ENCODE measurements around the gene CAMKMT.

Gene CAMKMT

DNA sequence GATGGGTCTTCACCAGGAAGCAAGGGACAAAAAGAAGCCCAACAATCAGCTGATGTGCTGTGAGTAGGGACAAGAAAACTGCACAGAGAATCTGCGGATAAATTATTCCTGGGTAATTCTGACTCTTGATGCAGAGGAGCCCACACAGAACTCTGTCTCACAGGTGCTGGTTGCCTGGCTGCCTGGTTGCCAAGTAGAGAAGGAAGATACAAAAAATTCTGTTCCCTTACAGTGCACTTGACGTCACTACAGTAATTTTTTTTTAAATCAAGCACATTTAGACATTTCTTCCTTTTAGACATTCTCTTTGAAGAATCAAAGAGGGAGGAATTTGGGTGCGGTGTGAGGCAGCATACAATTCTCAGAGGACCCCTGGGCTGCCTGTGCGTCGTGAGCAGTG lies 427.7 kb downstream of the CAMKMT start:
- no peak for DNase-seq (ENCODE audit: low read depth in 1 of 2, low spot score in 1 of 2)

DNA sequence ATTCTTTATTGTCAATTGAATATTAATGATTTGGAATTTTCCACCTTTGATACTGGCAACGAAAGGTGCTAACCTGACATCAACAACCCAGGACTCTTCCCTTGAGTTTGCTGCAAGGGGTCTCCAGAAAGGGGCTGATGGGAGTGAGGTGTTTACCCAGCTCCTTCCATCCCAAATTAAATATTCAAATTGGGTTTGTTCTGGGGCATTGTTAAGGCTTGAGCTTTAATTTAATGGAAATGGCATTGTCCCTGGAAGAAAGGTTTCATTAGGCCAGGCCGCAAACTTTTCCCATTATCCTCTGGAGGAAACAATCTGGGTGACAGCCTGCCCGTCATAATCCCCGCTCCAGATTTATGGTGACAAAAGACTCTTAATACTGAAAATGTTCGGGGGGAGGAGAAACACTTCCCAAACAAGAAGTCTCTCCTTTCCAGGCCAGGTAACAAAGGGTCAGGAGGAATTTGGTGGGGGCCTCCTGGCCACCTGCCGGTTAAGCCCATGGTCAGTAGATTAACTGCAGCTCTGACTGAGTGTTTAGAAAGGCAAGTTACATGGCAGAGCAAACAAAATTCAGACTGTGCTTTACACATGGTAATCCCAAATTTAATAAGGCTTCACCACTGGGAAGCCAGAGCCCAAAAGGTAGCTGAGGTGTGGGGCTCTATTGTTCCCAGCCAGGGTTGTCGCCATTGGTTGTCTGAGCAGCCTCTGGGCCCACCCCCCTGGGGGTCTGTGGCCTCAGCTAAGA lies 428.4 kb downstream of the CAMKMT start:
- DNase-seq (ENCODE audit: low read depth in 1 of 2, low spot score in 1 of 2), result no peak

DNA sequence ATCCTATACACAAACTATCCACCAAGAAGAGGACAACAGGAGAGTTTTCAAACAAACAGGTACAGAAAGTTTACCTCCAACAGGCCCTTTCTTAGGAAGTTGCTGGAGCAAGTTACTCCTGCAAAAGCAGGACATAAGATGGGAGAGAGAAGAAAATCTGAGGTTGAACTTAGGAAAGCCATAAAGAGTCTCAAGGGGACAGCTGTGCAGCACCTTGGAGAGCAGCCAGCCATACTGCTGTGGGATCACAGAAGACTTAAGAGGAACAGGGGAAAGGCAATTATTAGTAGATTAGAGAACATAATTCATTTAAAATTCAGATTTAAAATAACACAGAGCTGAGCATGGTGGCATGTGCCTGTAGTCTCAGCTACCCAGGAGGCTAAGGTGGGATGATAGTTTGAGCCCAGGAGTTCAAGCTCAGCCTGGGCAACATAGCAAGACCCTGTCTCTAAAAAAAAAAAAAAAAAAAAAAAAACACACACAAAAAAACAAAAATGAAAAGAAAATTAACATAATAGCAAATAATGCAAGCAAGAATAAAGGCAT lies 431.6 kb downstream of the CAMKMT start:
- DNase-seq (ENCODE audit: low read depth in 1 of 2, low spot score in 1 of 2), result no peak

DNA sequence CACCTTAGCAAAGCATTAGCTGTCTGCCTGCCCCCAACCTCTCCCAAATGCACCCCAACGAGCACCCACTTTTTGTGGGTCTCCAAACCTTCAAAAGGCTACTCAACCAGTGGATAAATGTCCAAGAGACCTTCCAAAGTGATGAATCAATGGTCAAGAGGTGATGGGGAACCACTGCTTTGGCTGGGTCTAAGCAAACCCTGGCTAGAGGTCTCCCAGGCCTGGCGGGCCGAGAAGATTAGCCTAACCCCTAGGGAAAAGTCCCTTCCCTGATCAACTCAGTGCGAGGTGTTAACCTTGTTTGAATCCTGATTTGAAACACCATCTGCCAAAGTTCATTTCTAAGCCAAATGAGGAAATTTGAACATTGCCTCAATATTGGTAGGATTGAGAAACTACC lies 435.0 kb downstream of the CAMKMT start:
- DNase-seq (ENCODE audit: low read depth in 1 of 2, low spot score in 1 of 2), result no peak

DNA sequence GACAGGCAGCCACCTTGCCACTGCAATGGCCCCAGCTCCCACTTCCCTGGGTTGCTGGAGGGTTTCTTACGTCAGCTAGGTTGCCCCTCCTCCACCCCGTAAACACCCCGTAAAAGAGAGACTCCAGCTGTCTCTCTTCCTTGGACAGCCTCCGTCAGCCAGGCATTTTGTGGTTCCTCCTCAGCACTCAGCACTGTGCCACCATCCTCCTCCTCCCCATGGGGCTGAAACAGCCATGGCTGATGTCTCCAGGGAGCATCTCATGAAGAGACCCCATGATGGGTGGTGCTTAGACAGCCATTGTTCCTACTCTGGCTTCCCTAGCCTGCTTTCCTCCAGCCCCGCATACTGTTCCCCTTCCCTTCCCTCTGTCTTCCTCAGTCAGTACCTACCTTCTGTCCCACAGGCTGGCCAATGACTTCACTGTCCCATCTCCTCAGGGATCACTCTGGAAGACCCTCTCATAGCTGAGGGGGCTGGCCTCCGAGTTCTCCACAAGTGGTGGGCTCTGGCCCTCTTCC lies 436.5 kb downstream of the CAMKMT start:
- DNase-seq (ENCODE audit: low read depth in 1 of 2, low spot score in 1 of 2), result no peak

DNA sequence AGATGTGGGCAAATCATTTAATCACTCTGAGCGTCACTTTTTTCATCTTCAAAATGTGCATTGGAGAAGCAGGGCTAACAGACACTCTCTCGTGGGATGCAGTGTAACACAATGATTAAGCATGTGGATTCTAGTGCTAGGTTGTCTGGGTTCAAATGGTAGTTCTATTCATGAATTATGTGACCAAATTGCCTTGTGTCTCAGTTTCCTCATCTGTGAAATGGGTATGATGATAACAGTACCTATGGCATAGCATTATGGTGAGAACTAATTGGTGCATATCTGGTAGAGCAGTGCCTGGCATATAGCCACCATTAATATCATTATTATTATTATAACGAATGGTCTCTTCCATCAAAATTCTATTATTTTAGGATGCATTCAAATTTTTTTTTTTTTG lies 437.4 kb downstream of the CAMKMT start:
- no peak for DNase-seq (ENCODE audit: low read depth in 1 of 2, low spot score in 1 of 2)

DNA sequence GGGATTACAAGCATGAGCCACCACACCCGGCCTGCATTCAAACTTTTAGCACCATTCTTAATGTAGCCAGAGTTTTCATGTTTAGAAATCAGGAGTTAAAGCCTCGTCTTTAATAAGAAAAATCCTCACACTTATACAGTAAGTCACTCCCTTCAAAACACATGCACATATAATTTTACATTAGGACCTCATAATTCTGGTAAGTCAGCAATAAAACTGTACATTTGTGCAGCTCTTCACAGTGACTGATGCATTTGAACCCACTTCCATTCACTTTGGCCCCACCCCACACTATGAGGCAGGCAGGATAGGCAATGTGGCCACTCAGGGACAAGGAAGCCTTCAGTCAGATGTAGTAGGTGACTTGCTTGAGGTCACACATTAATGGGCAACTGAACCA lies 438.0 kb downstream of the CAMKMT start:
- no peak for DNase-seq (ENCODE audit: low read depth in 1 of 2, low spot score in 1 of 2)

DNA sequence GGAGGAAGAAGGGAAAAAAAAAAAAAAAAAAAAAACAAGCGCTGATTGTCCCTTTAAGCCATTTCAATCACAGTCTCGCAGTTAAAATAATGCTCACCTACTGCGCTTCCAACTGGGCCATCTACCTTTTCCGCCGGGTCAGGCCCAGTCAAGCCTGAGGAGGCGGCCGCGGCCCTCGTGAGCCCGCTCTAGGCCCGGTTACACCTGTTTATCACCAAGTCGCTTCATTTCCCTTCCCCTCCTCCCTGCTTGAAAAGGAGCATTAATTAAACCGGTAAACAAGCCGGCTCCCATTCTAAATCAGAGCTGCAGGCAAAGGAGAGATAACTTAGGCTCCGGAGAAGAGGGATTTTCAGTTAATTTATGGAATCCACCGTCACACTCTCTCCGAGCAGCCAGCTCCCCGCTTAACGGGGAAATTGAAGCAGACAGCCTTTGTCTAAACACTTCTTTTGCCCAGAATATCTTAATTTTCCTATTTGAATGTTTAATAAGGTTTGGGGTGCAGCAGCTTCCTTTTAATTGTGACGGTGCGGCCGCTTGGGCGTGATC lies 439.6 kb downstream of the CAMKMT start:
- DNase-seq (ENCODE audit: low read depth in 1 of 2, low spot score in 1 of 2), result no peak

DNA sequence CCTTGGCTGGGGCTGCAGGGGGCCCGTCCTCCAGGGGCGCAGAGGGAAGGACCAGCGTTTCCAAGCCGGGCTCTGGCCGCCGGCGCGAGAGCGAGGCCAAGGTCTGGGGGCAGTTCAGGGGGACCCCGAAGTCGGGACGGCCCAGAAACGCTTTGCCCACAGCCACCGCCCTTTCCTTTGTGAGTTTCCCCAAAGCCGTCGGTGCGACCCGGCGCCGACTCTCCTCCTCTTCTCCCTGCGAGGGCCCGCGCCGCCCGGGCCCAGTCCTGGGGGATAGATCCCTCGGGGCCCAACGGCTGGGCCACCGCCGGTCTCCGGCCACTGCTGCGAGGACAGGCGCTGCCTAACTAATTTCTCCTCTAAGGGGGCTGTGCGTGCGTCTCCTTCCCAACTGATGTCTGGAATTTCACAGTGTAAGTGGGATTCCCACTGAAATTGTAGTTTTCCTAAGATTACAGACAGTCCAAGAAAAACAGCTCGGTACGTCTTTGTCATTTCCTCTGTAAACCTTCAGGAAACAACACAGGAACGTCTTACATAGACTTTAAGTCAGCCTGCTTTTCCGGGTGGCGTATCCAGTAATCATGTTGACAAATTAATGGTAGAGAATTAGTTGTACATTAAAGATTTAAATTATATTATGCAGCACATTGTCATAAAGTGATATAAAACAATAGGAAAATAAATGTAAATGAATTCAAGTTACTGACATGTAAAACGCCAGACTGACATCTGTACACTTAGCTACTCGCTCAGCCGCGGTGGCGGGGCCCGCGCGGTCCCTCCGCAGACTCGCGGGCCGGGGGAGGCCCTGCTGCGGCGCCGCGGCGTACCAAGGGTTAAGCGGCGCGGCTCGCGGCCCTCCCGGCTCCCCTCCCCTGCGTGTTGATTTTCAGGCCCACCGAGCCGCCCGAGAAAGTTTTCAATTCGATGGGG lies 440.4 kb downstream of the CAMKMT start:
- DNase-seq (ENCODE audit: low read depth in 1 of 2, low spot score in 1 of 2), result no peak

DNA sequence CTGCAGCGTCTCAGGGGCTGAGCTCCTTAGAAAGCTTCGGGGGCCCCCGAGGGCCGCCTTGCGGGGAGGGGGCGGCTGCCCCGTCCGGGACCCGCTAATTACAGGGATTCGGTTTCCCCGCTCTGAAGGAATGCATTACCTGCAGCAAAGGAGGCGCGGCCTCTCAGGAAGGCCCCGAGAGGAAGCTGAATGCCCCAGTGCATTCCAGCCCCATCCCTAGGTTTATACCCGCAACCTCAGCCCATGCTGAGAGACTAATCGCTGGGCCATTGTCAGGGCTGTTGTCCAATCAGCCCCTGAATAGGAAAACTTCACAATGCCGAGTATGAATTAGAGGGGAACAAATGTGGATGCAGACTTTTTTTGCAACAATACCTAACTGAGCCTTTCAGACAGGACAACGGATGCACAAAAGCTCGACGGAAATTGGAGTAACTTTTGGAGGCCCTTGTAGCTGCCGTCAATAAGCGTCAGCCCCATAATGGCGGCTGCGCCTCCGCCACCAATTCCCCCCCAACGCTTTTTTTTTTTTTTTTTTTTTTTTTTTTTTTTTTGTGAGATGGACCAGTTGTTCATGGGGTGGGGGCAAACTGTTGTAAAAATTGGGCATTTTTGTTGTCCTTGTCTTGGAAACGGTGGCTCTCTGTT lies 441.2 kb downstream of the CAMKMT start:
- no peak for DNase-seq (ENCODE audit: low read depth in 1 of 2, low spot score in 1 of 2)

DNA sequence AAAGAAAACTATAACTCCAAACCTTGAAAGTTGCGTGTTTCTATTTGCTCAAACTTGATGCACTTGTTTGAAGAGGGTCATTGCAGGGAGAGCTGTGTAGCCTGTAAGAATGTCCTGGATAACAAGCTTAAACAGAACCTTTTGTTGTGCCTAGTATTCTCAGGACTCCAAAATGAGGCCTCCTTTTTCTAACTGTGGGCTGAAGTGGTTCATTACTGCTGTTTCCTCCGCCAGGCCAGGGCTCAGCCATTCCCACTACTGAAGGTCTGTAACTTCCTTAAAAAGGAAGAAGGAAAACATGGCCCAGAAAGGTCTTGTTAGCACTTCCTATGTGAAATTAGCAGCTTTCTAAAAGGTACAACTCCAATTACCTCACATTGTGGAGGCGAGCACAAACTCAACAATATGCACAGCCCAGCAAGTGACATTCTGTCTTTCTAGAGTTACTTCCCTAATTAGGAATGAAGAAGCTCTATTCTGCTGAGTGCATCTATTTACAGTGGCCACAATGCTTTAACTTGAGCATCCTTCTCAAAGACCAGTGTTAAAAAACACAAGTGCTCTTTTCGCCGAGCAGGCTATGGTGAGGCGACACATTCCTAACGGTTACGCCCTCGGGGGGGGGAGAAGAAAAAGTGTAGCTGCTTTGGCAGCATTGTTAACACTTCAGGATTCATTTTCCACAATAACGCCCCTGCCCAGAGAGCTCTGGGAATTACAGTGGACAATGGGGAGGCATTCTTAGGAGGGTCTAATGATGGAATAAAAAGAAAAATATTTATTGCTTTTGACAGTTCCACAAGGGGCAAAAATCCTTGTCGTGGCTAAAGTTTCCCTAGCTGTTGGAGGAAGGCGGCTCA lies 442.9 kb downstream of the CAMKMT start:
- no peak for DNase-seq (ENCODE audit: low read depth in 1 of 2, low spot score in 1 of 2)

DNA sequence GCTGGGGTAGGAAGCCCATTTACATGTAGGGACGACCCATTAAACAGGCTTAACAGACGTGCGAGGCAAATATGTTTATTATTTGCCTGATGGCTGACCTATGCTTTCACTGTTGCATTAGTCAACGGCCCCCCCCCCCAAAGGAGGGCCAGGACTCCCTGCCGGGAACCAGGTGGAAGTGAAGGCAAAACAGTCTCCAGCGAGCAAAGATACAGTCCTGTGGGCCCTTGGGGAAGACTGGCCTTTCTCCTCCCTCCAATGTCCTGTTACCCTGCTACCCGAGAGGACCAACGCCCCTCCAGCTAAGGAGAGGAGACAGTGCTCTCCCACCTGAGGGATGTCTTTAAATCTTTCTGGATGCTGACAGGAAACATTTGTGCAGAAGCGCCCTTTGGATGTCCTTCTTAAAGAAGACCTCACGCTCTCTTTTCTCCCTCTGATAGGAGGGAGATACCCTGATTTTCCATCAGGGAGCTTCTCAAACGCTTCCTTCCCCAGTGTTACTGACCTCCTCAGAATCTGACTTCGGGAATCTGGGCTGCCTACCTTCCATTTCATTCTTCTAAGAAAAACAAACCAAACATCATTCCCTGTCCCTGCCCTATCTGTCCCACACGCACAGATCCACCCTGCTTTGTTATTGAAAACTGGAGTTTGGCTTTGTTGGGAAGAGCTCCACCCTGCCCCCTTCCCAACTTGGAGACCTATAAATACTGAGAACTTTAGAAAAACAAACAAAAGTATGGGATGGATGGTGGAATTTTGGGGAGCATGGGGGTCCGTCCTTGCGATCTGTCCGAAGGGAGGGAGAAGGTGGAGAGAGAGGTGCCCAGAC lies 443.9 kb downstream of the CAMKMT start:
- no peak for DNase-seq (ENCODE audit: low read depth in 1 of 2, low spot score in 1 of 2)

DNA sequence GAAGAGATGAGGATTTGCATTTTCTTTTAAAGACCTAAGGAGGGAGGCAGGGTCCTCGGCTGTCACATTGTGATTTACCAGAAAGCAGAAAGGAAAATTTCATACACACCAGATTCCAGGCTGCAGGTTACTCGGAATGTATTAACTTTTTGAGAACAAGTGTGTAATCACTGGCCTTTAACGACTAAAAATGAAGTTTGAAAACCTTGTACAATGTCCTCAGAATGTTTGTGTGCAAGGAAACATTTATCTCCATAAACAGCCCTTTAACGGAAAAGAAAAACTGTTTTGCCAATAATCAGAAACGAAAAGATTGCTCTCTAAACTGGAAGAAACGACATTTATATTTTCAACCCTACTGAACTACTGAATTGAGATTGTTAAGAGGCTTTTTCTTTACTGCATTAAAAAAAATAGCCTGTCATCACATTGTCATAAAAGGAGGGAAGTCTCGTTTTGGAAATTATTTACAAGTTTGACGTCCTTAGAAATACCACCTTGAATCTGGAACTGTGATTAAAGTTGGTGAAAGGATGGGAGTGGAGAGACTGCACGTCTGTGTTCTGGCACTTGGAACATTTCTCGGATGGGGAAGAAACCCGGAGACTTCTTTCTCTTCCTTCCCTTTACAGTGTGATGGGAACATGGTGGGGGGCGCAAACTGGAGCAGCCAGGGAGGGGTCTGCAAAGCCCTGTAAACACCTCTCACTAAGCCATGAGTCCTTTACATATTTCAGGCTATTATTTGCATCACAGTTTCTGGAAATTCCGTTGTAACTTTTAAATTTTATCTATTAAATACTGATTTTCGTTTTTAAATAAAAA lies 445.7 kb downstream of the CAMKMT start:
- no peak for DNase-seq (ENCODE audit: low read depth in 1 of 2, low spot score in 1 of 2)

DNA sequence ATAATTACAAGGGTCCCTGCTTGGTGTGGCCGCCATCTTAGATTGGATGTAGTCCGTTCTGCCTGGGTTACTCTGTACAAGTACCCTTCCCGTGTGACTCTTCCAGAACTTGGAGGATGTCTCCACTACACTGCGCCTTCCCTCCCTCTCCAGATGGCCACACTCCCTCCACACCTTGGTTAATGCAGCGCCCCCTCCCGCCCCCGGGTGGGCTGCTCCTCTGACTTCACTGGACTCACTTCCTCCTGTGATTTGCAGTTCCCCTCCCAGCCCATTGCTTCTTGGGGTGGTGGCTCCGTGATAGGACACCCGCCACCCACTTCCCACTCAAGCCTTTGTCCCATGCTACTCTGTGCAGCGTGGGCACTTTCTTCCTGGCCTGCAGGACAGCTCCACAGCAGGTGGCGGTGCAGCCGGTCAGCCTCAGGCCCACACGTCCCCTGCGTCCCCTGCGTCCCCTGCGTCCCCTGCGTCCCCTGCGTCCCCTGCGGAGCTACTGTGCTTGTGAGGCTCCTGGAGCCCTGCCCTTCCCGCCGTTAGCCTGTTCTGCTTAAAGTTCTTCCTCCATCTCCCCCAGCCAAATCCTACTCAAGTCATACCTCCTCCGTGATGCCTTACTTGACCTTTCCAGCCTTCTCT lies 449.3 kb downstream of the CAMKMT start:
- DNase-seq (ENCODE audit: low read depth in 1 of 2, low spot score in 1 of 2), result no peak

DNA sequence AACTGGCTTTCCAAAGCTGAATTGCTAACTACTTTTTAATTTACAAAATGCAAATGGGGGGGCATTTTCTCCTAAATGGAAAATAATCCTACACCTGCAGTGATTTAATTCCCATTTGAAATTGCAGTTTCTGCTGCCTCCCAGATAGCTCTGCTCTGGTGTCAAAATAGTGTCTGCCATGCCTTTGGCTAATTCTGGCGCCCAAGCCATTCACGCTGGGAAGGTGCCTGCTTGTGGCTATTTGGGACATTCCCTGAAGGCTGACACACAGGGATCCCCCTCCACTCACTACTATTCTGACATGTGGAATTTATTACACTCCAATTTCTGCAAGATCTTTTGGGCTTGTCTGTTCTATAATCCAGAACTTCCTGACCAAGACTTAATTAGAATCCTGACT lies 451.4 kb downstream of the CAMKMT start:
- DNase-seq (ENCODE audit: low read depth in 1 of 2, low spot score in 1 of 2), result no peak

DNA sequence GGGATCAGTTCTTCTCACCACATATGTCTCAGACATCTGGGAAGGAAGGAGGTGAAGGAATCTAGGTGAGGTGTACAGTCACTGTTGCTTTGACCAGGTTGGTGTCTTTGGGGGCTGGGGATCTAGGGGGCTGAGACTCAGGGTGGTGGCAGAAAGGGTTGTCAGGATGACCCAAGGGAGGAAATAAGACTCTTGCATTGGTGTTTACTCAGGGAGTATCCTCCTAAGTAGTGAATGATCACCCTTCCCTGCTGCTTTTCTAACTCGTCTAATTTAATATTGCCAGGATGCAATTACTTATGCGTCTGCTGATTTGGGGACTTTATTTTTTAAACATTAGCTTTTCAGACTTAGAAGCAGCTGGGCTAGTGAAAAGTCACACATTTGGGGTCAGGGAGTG lies 451.9 kb downstream of the CAMKMT start:
- no peak for DNase-seq (ENCODE audit: low read depth in 1 of 2, low spot score in 1 of 2)

DNA sequence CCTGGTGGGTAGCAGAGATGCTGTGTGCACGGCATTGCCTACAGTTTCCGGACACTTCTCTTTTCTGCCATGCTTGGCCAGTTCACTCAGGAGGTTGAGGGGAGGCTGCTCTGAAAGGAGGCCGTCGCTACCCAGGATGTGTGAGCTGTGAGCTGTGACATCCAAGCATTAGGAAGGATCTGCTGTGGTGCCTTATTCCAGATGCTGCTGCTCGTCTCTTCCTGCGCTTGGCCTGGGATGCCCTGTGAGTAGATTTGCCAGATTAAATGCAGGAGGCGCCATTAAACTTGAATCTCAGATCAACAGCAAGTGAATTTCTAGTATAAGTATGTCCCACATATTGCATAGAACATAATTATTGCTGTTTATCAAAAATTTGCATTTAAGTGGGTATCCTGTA lies 455.5 kb downstream of the CAMKMT start:
- no peak for DNase-seq (ENCODE audit: low read depth in 1 of 2, low spot score in 1 of 2)
